ENCODE measurements around the gene MRTO4. TPM values are rescaled to one million over a fixed set of nuclear protein-coding genes. Genes with fewer than 3 reads are reported as not detected.
"Not testable (repeated sequence)": the region's sequence is repeated elsewhere in the genome, so short reads cannot be mapped to it uniquely, and the experiment has no call there.

Gene MRTO4
- total RNA-seq, 2 donors from 2014 or later = 8.8 to 29.6 TPM

GRCh38 chr1:19210772-19211549 is 40.6 kb upstream of the MRTO4 start:
- Histone ChIP-seq H3K36me3 (peaks cover 3% of the 10 kb centered on the region), H3K27ac (peak overlapping the region; percentile 90 to 95), H3K4me1 (ENCODE audit: control insufficient read depth in 1 of 2, low read depth in 2 of 2) (peaks cover 30 to 45% of the 10 kb centered on the region in 2 donors), H3K27me3 (replicated peaks; ENCODE audit: insufficient read depth) (no peaks in the 10 kb centered on the region), H3K9me3 (no peaks in the 10 kb centered on the region), H3K4me3 (peak overlapping the region; percentile 90)
- no peak for TF ChIP-seq CTCF (IDR thresholded peaks at IDR 0.05)
- no peak for ATAC-seq (ENCODE audit: insufficient number of reproducible peaks, low FRiP score, low read depth)
- DNase-seq (ENCODE audit: low spot score) = no peak

GRCh38 chr1:19212167-19212566 is 39.4 kb upstream of the MRTO4 start:
- H3K36me3 ChIP-seq = peaks cover 9% of the 10 kb centered on the region
- no peak for DNase-seq (ENCODE audit: low spot score)
- ATAC-seq (ENCODE audit: insufficient number of reproducible peaks, low FRiP score, low read depth) = no peak
- peaks cover 20 to 33% of the 10 kb centered on the region in 2 donors for H3K4me1 ChIP-seq (ENCODE audit: control insufficient read depth in 1 of 2, low read depth in 2 of 2)
- H3K4me3 ChIP-seq = no peak overlapping the region
- H3K27me3 ChIP-seq (replicated peaks; ENCODE audit: insufficient read depth) = no peaks in the 10 kb centered on the region
- H3K9me3 ChIP-seq = no peaks in the 10 kb centered on the region
- H3K27ac ChIP-seq = no peak overlapping the region
- TF ChIP-seq CTCF (IDR thresholded peaks at IDR 0.05) = no peak

- DNase-seq (ENCODE audit: low spot score) (no peak), ATAC-seq (ENCODE audit: insufficient number of reproducible peaks, low FRiP score, low read depth) (no peak)
- no peaks in the 10 kb centered on the region for H3K9me3 ChIP-seq
- TF ChIP-seq CTCF (IDR thresholded peaks at IDR 0.05) = no peak
- H3K27ac ChIP-seq = no peak overlapping the region
- H3K4me3 ChIP-seq = no peak overlapping the region
- H3K36me3 ChIP-seq = peaks cover 10% of the 10 kb centered on the region
- H3K27me3 ChIP-seq (replicated peaks; ENCODE audit: insufficient read depth) = no peaks in the 10 kb centered on the region
- H3K4me1 ChIP-seq (ENCODE audit: control insufficient read depth in 1 of 2, low read depth in 2 of 2) = peaks cover 11 to 19% of the 10 kb centered on the region in 2 donors
Observed at GRCh38 chr1:19213580-19213979, 38.0 kb upstream of the MRTO4 start.

- not testable (repeated sequence) for H3K4me3 ChIP-seq; H3K4me1 ChIP-seq (ENCODE audit: control insufficient read depth in 1 of 2, low read depth in 2 of 2); DNase-seq (ENCODE audit: low spot score); H3K27ac ChIP-seq; ATAC-seq (ENCODE audit: insufficient number of reproducible peaks, low FRiP score, low read depth); H3K9me3 ChIP-seq; H3K27me3 ChIP-seq (replicated peaks; ENCODE audit: insufficient read depth)
- peaks cover 24% of the 10 kb centered on the region for H3K36me3 ChIP-seq
Observed at GRCh38 chr1:19216585-19216984, 35.0 kb upstream of the MRTO4 start.

GRCh38 chr1:19219451-19219850 is 32.2 kb upstream of the MRTO4 start:
- Histone ChIP-seq H3K4me3 (no peak overlapping the region), H3K36me3 (peaks cover 43% of the 10 kb centered on the region), H3K9me3 (no peaks in the 10 kb centered on the region), H3K4me1 (ENCODE audit: control insufficient read depth in 1 of 2, low read depth in 2 of 2) (no peaks in the 10 kb centered on the region), H3K27ac (no peak overlapping the region), H3K27me3 (replicated peaks; ENCODE audit: insufficient read depth) (no peaks in the 10 kb centered on the region)
- no peak for DNase-seq (ENCODE audit: low spot score)
- no peak for TF ChIP-seq CTCF (IDR thresholded peaks at IDR 0.05)
- ATAC-seq (ENCODE audit: insufficient number of reproducible peaks, low FRiP score, low read depth) = no peak
